Measurements from ENCODE around the gene ETV6. TPM values are rescaled to one million over a fixed set of nuclear protein-coding genes. Genes with fewer than 3 reads are reported as not detected.

The ETV6 gene
- total RNA-seq, 1 donor from 2014 or later: 3.0 TPM

DNA sequence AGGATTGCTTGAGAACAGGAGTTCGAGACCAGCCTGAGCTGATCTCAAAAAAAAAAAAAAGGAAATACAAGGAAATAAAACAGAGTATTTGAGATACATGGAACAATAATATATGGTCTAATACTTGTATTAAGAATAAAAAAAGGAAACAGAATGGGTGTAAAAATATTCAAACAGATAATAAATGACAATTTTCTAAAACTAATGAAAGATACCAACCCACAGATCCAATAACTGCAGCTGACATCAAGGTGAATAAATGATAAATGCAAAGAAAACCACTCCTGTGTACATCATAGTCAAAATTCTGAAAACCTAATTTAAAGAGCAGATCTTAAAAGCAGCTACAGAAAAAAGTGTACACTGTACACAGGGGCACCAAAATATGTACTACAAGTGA lies 4.1 kb upstream of the ETV6 start:
- no peak for DNase-seq

- peak; percentile 48 for DNase-seq
Observed at GRCh38 chr12:11648514-11649412, 711 bp upstream of the ETV6 start.

- DNase-seq: no peak
Observed at GRCh38 chr12:11650286-11651281, 1.1 kb downstream of the ETV6 start.

DNA sequence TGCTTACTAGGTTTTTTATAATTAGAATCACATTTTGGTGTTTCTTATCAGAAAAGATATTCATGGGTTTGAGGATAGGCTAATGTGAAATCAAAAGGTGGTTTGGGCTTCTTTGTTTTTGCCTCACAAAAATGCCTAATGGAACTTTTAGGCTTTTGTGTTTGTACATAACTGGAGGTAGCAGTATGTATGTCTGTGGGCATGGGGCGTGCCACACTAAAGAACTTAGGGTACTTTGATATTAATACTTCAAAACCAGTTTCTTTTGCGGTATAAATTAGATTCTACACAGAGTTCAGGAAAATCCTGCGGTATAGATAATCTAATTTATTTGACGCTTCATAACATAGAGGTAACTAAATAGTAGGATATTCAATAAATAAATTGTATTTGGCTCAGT lies 1.9 kb downstream of the ETV6 start:
- no peak for DNase-seq

GRCh38 chr12:11651785-11652184 lies 2.3 kb downstream of the ETV6 start:
- DNase-seq: no peak

GRCh38 chr12:11652351-11653040 lies 3.0 kb downstream of the ETV6 start:
- peak; percentile 35 for DNase-seq

GRCh38 chr12:11653215-11653753 lies 3.8 kb downstream of the ETV6 start:
- DNase-seq: no peak

DNA sequence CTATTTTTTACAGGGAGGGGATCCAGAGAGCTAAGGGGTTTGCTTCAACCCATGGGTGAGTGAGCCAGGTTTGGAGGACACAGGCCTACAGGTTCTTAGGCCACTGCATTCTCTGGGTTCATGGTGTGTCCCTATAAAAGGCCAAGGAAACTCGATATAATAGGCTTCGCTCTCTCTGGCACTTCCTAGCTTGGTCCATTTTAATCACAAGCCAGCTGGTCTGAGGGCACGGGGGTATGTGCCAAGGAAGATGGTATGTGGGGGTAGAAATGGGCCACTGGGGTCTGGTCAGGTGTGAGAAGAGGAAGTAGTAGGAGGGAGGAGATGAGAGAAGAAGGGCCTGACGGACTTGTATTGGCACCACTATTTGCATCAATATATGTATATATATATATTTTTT lies 4.9 kb downstream of the ETV6 start:
- DNase-seq: no peak

DNA sequence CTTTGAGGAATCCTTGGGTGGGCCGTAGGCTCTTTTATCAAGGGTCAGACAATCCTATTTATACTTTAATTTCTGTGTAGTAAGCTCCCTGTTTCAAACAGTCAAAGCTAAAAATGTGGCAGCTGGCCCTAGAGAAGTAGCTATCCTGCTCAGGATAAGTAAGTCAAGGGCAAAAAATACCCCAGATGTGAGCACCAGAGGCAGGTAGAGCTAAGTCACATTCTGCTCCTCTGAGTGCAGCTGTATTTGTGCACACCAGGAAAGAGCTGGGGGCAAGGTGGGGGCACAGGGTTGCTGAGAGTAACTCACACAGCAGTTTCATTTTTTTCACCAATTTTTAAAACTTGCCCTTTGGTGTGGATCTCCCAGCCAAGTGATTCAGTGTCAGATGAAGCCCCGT lies 5.3 kb downstream of the ETV6 start:
- no peak for DNase-seq

- no peak for DNase-seq
Observed at GRCh38 chr12:11655842-11656241, 6.4 kb downstream of the ETV6 start.

DNA sequence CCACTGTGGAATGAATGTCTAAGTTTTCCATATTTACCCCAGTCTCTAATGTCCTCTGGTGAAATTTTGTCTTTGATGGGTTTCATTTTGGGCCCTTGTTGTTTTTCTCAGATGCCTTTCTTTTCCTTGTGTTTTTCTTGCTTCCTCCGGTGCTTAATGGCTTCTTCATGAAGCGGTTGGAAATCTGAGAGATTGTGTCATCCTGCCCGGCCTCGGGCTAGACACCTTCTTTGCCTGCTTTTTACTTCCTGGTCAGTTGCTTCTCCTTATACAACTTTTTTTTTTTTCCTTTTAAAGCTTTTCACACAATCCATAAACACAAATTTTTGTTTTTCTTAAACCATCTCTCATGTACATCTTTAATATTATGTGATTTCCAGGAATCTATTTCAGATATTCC lies 7.1 kb downstream of the ETV6 start:
- no peak for DNase-seq

DNA sequence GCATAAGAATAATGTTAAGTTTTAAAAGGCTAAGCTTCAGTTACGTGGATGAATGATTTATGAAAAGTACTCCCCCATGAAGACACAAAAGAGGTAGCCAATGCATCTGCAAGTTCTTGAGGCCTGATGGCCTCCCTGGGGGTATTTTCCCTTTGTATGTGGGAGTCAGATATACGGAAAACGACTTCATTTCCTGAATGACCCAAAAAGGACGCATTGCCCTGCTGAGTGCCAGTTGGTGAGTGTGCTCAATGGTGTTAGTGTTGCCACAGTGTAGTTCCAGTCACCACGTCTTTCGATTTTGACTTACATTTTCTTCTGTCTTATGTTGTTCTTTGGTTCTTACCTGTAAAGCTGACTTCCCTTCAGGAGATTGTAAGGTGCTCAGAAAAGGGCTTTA lies 8.0 kb downstream of the ETV6 start:
- no peak for DNase-seq

GRCh38 chr12:11658791-11659190 lies 9.3 kb downstream of the ETV6 start:
- no peak for DNase-seq

- DNase-seq: no peak
Observed at GRCh38 chr12:11660624-11661023, 11.2 kb downstream of the ETV6 start.

- no peak for DNase-seq
Observed at GRCh38 chr12:11661491-11662089, 12.1 kb downstream of the ETV6 start.

- DNase-seq: no peak
Observed at GRCh38 chr12:11662369-11662768, 12.9 kb downstream of the ETV6 start.

- no peak for DNase-seq
Observed at GRCh38 chr12:11663130-11663529, 13.7 kb downstream of the ETV6 start.

DNA sequence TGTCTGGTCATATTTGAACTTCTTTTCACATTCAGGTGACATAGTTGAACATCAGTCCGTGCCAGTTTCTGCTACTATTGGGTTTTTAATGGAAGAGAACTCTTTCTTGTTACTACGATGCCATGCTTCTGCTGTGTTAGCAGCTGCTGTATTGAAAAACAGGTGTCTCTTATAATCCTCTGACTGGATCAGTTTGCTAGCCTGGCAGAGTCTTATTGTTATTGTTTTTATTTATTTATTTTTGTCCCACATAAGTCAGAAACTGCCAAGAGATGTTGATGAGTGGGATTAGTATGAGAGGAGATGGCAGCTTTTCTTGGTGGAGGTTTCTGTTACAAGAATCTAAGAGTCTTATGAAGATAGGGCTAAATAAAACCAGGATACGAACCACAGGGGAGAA lies 14.6 kb downstream of the ETV6 start:
- no peak for DNase-seq

DNA sequence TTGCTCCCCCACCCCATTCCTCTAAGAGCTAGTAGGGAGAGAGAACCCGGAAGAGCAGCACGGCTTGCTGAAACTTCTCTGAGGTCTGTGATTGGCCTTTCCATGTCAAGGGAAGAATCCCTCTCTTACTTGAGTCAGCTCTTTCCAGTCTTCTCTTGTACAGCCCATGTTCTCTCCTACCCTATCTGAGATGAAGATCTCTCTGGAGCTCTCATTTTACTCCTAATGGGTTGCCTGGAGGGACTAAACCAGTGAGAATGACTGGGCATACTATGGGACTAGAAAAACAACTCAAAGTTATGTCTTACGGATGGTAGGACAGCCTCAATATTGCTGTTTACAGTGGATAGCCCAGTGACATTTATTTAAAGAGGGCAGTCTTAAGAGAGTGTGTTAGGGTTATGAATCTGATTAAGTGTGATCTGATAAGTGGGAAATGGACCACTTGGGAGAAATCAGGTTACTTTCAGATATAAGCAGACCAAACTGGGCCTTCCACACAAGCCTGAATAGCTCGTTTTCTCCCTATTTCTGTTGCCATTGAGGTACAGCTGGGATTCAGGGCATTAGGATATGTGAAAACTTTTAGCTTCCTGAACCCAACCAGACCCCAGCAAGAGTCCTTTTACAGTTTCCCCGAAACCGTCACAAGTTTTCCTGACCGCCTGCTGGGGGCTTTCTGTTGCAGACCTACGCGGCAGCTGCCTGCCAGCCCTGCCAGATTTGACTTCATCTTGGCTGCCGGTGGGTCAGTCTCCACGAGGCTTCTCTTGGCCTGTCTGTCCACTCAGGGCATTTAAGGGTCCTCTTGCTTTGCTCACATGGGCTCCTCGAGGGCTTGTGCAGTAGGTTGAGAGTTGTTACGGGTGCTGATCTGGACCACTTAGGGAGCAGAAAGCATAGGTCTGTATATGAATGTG lies 16.9 kb downstream of the ETV6 start:
- no peak for DNase-seq

DNA sequence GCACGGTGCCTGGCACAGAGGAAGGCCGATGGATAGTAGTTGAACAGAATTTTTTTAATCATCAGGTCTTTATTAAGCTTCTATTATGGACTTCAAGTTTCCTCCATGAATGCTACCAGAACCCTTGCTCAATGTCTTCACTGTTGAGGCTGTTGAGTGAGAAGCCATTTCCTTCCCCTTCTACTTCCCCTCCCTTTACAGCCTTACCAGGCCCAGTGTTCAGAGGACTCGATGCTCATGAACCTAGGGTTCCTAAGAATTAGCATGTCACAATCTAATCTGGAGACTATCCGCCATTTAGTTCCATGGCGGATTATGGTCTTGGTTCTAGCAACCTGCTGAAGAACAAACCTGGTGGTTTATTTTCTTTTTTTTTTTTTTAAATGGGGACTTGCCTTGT lies 17.7 kb downstream of the ETV6 start:
- no peak for DNase-seq

GRCh38 chr12:11668611-11669010 lies 19.1 kb downstream of the ETV6 start:
- no peak for DNase-seq
